ENCODE data around the gene ZCCHC14. TPM values are rescaled to one million over a fixed set of nuclear protein-coding genes. Genes with fewer than 3 reads are reported as not detected.

Gene ZCCHC14
- total and polyA plus RNA-seq, 2 of the 13 experiments (the other 11 are each of a cell fraction or from before 2014, with no cell fraction given): 12.4 to 12.5 TPM

DNA sequence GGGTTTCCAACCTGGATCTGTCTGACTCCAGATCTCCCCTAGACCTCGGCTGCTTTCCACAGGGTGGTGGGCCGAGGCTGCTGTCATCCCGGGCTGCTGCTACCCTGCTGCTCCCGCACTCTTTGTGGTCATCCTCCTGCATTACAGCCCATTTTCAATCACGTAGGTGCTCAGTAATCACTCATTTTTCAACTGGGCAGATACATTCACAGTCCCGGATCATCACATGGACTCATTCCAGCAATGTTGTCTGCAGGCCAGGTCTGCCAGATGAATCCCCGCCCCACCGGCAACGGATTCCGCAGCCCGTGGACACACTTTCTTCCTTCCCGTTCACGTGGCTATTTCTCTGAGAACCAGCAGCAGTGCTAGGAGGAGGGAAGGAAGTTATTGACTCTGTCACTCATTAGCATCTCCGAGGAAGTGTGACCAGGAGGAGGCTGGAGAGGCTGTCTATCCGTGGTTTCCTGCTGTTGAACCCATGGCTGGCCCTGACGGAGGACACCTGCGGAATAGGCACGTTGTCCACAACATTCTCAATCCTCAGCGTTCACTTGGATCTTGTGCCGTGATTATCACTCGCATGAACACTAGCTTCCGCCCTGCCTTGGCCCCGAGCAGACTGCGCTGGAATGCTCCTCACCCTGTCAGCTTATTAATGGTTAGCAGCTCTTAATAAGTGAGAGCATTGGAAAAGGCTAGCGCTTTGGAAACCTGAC lies 14.7 kb upstream of the ZCCHC14 start (continued):
- TF ChIP-seq ZNF558 (CRISPR knock-in tag; IDR thresholded peaks at IDR 0.05; ENCODE audit: borderline replicate concordance): no peak
- TF ChIP-seq, protein P1, sequence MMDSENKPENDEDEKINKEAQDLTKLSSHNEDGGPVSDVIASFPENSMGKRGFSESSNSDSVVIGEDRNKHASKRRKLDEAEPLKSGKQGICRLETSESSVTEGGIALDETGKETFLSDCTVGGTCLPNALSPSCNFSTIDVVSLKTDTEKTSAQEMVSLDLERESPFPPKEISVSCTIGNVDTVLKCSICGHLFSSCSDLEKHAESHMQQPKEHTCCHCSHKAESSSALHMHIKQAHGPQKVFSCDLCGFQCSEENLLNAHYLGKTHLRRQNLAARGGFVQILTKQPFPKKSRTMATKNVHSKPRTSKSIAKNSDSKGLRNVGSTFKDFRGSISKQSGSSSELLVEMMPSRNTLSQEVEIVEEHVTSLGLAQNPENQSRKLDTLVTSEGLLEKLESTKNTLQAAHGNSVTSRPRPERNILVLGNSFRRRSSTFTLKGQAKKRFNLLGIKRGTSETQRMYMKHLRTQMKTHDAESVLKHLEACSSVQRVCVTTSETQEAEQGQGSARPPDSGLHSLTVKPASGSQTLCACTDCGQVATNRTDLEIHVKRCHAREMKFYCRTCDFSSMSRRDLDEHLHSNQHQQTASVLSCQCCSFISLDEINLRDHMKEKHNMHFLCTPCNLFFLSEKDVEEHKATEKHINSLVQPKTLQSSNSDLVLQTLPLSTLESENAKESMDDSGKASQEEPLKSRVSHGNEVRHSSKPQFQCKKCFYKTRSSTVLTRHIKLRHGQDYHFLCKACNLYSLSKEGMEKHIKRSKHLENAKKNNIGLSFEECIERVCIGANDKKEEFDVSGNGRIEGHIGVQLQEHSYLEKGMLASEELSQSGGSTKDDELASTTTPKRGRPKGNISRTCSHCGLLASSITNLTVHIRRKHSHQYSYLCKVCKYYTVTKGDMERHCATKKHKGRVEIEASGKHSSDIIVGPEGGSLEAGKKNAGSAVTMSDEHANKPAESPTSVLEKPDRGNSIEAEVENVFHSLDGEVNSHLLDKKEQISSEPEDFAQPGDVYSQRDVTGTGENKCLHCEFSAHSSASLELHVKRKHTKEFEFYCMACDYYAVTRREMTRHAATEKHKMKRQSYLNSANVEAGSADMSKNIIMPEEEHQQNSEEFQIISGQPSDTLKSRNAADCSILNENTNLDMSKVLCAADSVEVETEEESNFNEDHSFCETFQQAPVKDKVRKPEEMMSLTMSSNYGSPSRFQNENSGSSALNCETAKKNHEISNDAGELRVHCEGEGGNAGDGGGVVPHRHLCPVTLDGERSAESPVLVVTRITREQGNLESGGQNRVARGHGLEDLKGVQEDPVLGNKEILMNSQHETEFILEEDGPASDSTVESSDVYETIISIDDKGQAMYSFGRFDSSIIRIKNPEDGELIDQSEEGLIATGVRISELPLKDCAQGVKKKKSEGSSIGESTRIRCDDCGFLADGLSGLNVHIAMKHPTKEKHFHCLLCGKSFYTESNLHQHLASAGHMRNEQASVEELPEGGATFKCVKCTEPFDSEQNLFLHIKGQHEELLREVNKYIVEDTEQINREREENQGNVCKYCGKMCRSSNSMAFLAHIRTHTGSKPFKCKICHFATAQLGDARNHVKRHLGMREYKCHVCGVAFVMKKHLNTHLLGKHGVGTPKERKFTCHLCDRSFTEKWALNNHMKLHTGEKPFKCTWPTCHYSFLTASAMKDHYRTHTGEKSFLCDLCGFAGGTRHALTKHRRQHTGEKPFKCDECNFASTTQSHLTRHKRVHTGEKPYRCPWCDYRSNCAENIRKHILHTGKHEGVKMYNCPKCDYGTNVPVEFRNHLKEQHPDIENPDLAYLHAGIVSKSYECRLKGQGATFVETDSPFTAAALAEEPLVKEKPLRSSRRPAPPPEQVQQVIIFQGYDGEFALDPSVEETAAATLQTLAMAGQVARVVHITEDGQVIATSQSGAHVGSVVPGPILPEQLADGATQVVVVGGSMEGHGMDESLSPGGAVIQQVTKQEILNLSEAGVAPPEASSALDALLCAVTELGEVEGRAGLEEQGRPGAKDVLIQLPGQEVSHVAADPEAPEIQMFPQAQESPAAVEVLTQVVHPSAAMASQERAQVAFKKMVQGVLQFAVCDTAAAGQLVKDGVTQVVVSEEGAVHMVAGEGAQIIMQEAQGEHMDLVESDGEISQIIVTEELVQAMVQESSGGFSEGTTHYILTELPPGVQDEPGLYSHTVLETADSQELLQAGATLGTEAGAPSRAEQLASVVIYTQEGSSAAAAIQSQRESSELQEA (CRISPR knock-in tag; IDR thresholded peaks at IDR 0.05; ENCODE audit: not compliant biosample characterization): peak; percentile 49
- TF ChIP-seq ZFP90 (CRISPR knock-in tag; IDR thresholded peaks at IDR 0.05; ENCODE audit: borderline replicate concordance): no peak
- TF ChIP-seq, protein P2, sequence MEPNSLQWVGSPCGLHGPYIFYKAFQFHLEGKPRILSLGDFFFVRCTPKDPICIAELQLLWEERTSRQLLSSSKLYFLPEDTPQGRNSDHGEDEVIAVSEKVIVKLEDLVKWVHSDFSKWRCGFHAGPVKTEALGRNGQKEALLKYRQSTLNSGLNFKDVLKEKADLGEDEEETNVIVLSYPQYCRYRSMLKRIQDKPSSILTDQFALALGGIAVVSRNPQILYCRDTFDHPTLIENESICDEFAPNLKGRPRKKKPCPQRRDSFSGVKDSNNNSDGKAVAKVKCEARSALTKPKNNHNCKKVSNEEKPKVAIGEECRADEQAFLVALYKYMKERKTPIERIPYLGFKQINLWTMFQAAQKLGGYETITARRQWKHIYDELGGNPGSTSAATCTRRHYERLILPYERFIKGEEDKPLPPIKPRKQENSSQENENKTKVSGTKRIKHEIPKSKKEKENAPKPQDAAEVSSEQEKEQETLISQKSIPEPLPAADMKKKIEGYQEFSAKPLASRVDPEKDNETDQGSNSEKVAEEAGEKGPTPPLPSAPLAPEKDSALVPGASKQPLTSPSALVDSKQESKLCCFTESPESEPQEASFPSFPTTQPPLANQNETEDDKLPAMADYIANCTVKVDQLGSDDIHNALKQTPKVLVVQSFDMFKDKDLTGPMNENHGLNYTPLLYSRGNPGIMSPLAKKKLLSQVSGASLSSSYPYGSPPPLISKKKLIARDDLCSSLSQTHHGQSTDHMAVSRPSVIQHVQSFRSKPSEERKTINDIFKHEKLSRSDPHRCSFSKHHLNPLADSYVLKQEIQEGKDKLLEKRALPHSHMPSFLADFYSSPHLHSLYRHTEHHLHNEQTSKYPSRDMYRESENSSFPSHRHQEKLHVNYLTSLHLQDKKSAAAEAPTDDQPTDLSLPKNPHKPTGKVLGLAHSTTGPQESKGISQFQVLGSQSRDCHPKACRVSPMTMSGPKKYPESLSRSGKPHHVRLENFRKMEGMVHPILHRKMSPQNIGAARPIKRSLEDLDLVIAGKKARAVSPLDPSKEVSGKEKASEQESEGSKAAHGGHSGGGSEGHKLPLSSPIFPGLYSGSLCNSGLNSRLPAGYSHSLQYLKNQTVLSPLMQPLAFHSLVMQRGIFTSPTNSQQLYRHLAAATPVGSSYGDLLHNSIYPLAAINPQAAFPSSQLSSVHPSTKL (CRISPR knock-in tag; IDR thresholded peaks at IDR 0.05): 0 out of 2 replicates have a peak, but pooled peaks have one; percentile 9
- no peak for TF ChIP-seq SRSF1 (optimal IDR thresholded peaks at IDR 0.05; ENCODE audit: low read depth, low read length)
- 0 out of 2 replicates have a peak, but pooled peaks have one; percentile 7 for TF ChIP-seq NCOA2 (CRISPR knock-in tag; IDR thresholded peaks at IDR 0.05)
- TF ChIP-seq JUN (CRISPR knock-in tag; IDR thresholded peaks at IDR 0.05): no peak
- no peak for TF ChIP-seq MEIS2 (CRISPR knock-in tag; IDR thresholded peaks at IDR 0.05)
- TF ChIP-seq SMC3 (IDR thresholded peaks at IDR 0.05; ENCODE audit: low read length): no peak
- TF ChIP-seq TEAD3 (CRISPR knock-in tag; optimal IDR thresholded peaks at IDR 0.05; ENCODE audit: borderline replicate concordance): peak; percentile 28
- TF ChIP-seq, protein P3, sequence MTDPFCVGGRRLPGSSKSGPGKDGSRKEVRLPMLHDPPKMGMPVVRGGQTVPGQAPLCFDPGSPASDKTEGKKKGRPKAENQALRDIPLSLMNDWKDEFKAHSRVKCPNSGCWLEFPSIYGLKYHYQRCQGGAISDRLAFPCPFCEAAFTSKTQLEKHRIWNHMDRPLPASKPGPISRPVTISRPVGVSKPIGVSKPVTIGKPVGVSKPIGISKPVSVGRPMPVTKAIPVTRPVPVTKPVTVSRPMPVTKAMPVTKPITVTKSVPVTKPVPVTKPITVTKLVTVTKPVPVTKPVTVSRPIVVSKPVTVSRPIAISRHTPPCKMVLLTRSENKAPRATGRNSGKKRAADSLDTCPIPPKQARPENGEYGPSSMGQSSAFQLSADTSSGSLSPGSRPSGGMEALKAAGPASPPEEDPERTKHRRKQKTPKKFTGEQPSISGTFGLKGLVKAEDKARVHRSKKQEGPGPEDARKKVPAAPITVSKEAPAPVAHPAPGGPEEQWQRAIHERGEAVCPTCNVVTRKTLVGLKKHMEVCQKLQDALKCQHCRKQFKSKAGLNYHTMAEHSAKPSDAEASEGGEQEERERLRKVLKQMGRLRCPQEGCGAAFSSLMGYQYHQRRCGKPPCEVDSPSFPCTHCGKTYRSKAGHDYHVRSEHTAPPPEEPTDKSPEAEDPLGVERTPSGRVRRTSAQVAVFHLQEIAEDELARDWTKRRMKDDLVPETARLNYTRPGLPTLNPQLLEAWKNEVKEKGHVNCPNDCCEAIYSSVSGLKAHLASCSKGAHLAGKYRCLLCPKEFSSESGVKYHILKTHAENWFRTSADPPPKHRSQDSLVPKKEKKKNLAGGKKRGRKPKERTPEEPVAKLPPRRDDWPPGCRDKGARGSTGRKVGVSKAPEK (CRISPR knock-in tag; IDR thresholded peaks at IDR 0.05; ENCODE audit: borderline replicate concordance): 0 out of 2 replicates have a peak, but pooled peaks have one; percentile 66

All from HepG2 (cell line).